CD4-positive, alpha-beta T cell (primary cell): ENCODE data around the gene CDK6. TPM values are rescaled to one million over a fixed set of nuclear protein-coding genes. Genes with fewer than 3 reads are reported as not detected.

Source experiments
- ATAC-seq: fragments of 200-7000 bp; cut with Tn5 transposase; one replicate; pipeline ENCODE4 v1.10.0; 2022; ENCODE audit warnings: mild to moderate bottlenecking; ENCODE audit not compliant: poor library complexity
- CTCF ChIA-PET: fragments of 350-600 bp; sonication (Branson Sonifier 250); formaldehyde crosslinking; loops from one replicate; lab custom pipeline; 2021; ENCODE audit warnings: antibody characterized with exemption, inconsistent platforms; lab: Charles Lee
- POLR2A ChIA-PET: fragments of 350-600 bp; sonication (Branson Sonifier 250); formaldehyde crosslinking; loops from one replicate; lab custom pipeline; 2021; ENCODE audit warnings: antibody characterized with exemption, inconsistent platforms; lab: Charles Lee
- DNase-seq, 14 experiments: peaks; one replicate each; pipeline ENCODE4 v3.0.0-alpha.2; 2013 to 2020; ENCODE audit warnings: mixed read lengths in 2 of 14
- H3K27ac ChIP-seq, 2 donors: one replicate each; pipeline versions ENCODE4 v1.5.1 to v1.7.0; 2013; ENCODE audit warnings: low read length in 2 of 2, low read depth in 1 of 2, mild to moderate bottlenecking in 1 of 2
- H3K27me3 ChIP-seq, 2 experiments: 1 replicate in 1 of 2; 2 replicates in 1 of 2; pipeline versions ENCODE4 v1.6.1 to v1.7.0; 2013; ENCODE audit warnings: low read length in 2 of 2, control low read depth in 1 of 2, mild to moderate bottlenecking in 1 of 2, moderate library complexity in 1 of 2; ENCODE audit not compliant: insufficient read depth in 2 of 2, control insufficient read depth in 1 of 2
- H3K36me3 ChIP-seq: one replicate; pipeline ENCODE4 v1.6.1; 2013; ENCODE audit warnings: low read length, control low read depth; ENCODE audit not compliant: insufficient read depth
- H3K4me1 ChIP-seq: one replicate; pipeline ENCODE4 v1.6.1; 2013; ENCODE audit warnings: low read length, control low read depth; ENCODE audit not compliant: insufficient read depth
- H3K4me3 ChIP-seq: one replicate; pipeline ENCODE4 v1.5.1; 2013; ENCODE audit warnings: mild to moderate bottlenecking, low read length, moderate library complexity
- H3K9me3 ChIP-seq, 2 experiments: 1 replicate in 1 of 2; 2 replicates in 1 of 2; pipeline versions ENCODE4 v1.6.1 to v1.7.0; 2013; ENCODE audit warnings: low read length in 2 of 2, mild to moderate bottlenecking in 2 of 2, control low read depth in 1 of 2, moderate library complexity in 1 of 2; ENCODE audit not compliant: control insufficient read depth in 1 of 2, insufficient read depth in 1 of 2
- H3K27ac Mint-ChIP-seq: one replicate; pipeline ENCODE4 v1.8.0; 2020; ENCODE audit warnings: mixed read lengths
- H3K27me3 Mint-ChIP-seq: one replicate; pipeline ENCODE4 v1.8.0; 2021; ENCODE audit warnings: mixed read lengths
- H3K36me3 Mint-ChIP-seq: one replicate; pipeline ENCODE4 v1.8.0; 2021; ENCODE audit warnings: low read depth, mixed read lengths
- H3K4me1 Mint-ChIP-seq: one replicate; pipeline ENCODE4 v1.8.0; 2021; ENCODE audit warnings: low read depth, mixed read lengths
- H3K4me3 Mint-ChIP-seq: one replicate; pipeline ENCODE4 v1.8.0; 2020; ENCODE audit warnings: mild to moderate bottlenecking, mixed read lengths
- H3K9me3 Mint-ChIP-seq: one replicate; pipeline ENCODE4 v1.8.0; 2020; ENCODE audit warnings: mixed read lengths
- CTCF ChIP-seq: fragments of 200-600 bp; IDR thresholded peaks from one replicate; pipeline ENCODE4 v1.8.0; 2022; ENCODE audit warnings: antibody characterized with exemption, mild to moderate bottlenecking
- intact Hi-C, 2 experiments: fragments of 100-400 bp; cut with DNase I in 1 of 2; cut with micrococcal nuclease in 1 of 2; formaldehyde crosslinking; loops; one replicate each; pipeline versions ENCODE4 v1.15.1 to v1.9.0; 2023 to 2025; cut with DNase I, micrococcal nuclease
- total RNA-seq, 174 experiments: library from RNA in 2 of 174; stranded (reverse) in 2 of 174; gene quantifications; one replicate each; pipeline ENCODE4 v1.2.3 and lab custom pipeline; 2021 to 2026

Gene CDK6
- total RNA-seq, 2 experiments from 2014 or later: 13.0 to 13.7 TPM

- DNase-seq (no peak), ATAC-seq (no peak)
- Mint-ChIP-seq H3K27me3 (no peaks in the 10 kb centered on the region), H3K36me3 (peaks cover 4% of the 10 kb centered on the region), H3K4me1 (peaks cover 55% of the 10 kb centered on the region), H3K27ac (no peak overlapping the region), H3K9me3 (no peaks in the 10 kb centered on the region), H3K4me3 (no peak overlapping the region)
- CTCF ChIA-PET: no interaction called here
- no peak for TF ChIP-seq CTCF
- no peaks in the 10 kb centered on the region for H3K9me3 ChIP-seq
- H3K36me3 ChIP-seq: no peaks in the 10 kb centered on the region
- no peak overlapping the region for H3K27ac ChIP-seq
- POLR2A ChIA-PET: no interaction called here
- no peaks in the 10 kb centered on the region for H3K27me3 ChIP-seq
- intact Hi-C loops: no loop called here
- peaks cover 43% of the 10 kb centered on the region for H3K4me1 ChIP-seq
- no peak overlapping the region for H3K4me3 ChIP-seq
Measured at GRCh38 chr7:92680442-92680841, 155.9 kb downstream of the CDK6 start.

- H3K36me3 ChIP-seq: no peaks in the 10 kb centered on the region
- peaks cover 4% of the 10 kb centered on the region for H3K36me3 Mint-ChIP-seq
- H3K27ac Mint-ChIP-seq: no peak overlapping the region
- H3K4me1 Mint-ChIP-seq: peaks cover 35% of the 10 kb centered on the region
- no peaks in the 10 kb centered on the region for H3K9me3 ChIP-seq
- no peak overlapping the region for H3K27ac ChIP-seq
- no peak for TF ChIP-seq CTCF
- ATAC-seq (no peak), DNase-seq (no peak)
- no peak overlapping the region for H3K4me3 ChIP-seq
- no peaks in the 10 kb centered on the region for H3K27me3 Mint-ChIP-seq
- CTCF ChIA-PET: no interaction called here
- H3K9me3 Mint-ChIP-seq: no peaks in the 10 kb centered on the region
- intact Hi-C loops: no loop called here
- POLR2A ChIA-PET: no interaction called here
- H3K4me3 Mint-ChIP-seq: no peak overlapping the region
- no peaks in the 10 kb centered on the region for H3K27me3 ChIP-seq
- peaks cover 30% of the 10 kb centered on the region for H3K4me1 ChIP-seq
Measured at GRCh38 chr7:92678291-92678920, 158.0 kb downstream of the CDK6 start.

DNA sequence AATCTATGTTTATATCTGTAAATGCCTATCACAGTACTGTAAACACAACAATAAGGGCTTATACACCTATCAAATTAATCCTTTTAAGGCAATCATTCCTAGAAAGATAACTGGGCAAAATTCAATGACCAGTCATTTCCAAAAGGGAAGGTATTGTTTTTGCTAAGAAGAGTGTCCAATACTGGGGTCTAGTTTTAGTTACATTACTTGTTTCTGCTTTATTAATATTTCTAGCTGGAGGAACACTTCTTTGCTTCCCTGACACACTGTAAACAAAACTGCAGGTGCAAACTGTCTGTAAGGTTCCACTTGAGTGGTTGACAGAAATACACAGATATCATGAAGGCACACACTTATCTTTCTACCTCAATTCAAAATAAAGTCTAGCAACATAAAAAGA is 162.0 kb downstream of the CDK6 start:
- Histone ChIP-seq H3K36me3 (no peaks in the 10 kb centered on the region), H3K27ac (no peak overlapping the region), H3K9me3 (no peaks in the 10 kb centered on the region), H3K4me3 (no peak overlapping the region), H3K27me3 (no peaks in the 10 kb centered on the region), H3K4me1 (peaks cover 3% of the 10 kb centered on the region)
- H3K36me3 Mint-ChIP-seq: peaks cover 17% of the 10 kb centered on the region
- intact Hi-C loops: no loop called here
- no peaks in the 10 kb centered on the region for H3K27me3 Mint-ChIP-seq
- no peak overlapping the region for H3K27ac Mint-ChIP-seq
- ChIA-PET CTCF (no interaction called here), POLR2A (no interaction called here)
- TF ChIP-seq CTCF: no peak
- H3K4me3 Mint-ChIP-seq: no peak overlapping the region
- no peak for ATAC-seq
- no peak for DNase-seq
- no peaks in the 10 kb centered on the region for H3K9me3 Mint-ChIP-seq
- peaks cover 5% of the 10 kb centered on the region for H3K4me1 Mint-ChIP-seq
